GM23338 (cell line): ENCODE measurements around the gene LGALS9B. TPM values are rescaled to one million over a fixed set of nuclear protein-coding genes. Genes with fewer than 3 reads are reported as not detected.
"Not testable (repeated sequence)": the region's sequence is repeated elsewhere in the genome, so short reads cannot be mapped to it uniquely, and the experiment has no call there.

Experiments
- ATAC-seq: fragments of 200-7000 bp; cut with Tn5 transposase; 3 replicates; pipeline ENCODE4 v1.9.1; 2020
- DNase-seq: peaks from one replicate; pipeline ENCODE4 v3.0.0-alpha.2; 2015; ENCODE audit warnings: low spot score
- H2AFZ ChIP-seq: fragments of 200-600 bp; sonication (generic); 2 replicates; pipeline ENCODE4 v1.8.0; 2016; ENCODE audit warnings: antibody characterized with exemption, mild to moderate bottlenecking, moderate library complexity
- H3F3A ChIP-seq: fragments of 200-600 bp; sonication (generic); replicated peaks from 2 replicates; pipeline ENCODE4 v1.8.0; 2017; ENCODE audit warnings: antibody characterized with exemption, mixed run types, low read depth
- H3K27ac ChIP-seq: fragments of 200-600 bp; sonication (generic); 2 replicates; pipeline ENCODE4 v1.6.1; 2016; ENCODE audit warnings: low read depth
- H3K27me3 ChIP-seq: fragments of 200-600 bp; sonication (generic); 2 replicates; pipeline ENCODE4 v1.8.0; 2016; ENCODE audit warnings: mild to moderate bottlenecking, mixed run types, moderate library complexity; ENCODE audit not compliant: insufficient read depth
- H3K36me3 ChIP-seq: fragments of 200-600 bp; sonication (generic); 2 replicates; pipeline ENCODE4 v1.8.0; 2016; ENCODE audit warnings: mild to moderate bottlenecking; ENCODE audit not compliant: insufficient read depth
- H3K4me1 ChIP-seq: fragments of 200-600 bp; sonication (generic); 2 replicates; pipeline ENCODE4 v1.8.0; 2016; ENCODE audit warnings: mild to moderate bottlenecking, moderate library complexity; ENCODE audit not compliant: insufficient read depth
- H3K4me2 ChIP-seq: fragments of 200-600 bp; sonication (generic); 2 replicates; pipeline ENCODE4 v1.7.1; 2017; ENCODE audit warnings: mixed run types
- H3K4me3 ChIP-seq: fragments of 200-600 bp; sonication (generic); 2 replicates; pipeline ENCODE4 v1.6.1; 2016; ENCODE audit warnings: mixed run types
- H3K79me2 ChIP-seq: fragments of 200-600 bp; sonication (generic); replicated peaks from 2 replicates; pipeline ENCODE4 v1.8.0; 2017; ENCODE audit warnings: mild to moderate bottlenecking; ENCODE audit not compliant: insufficient read depth
- H3K9me2 ChIP-seq: fragments of 200-600 bp; sonication (generic); 2 replicates; pipeline ENCODE4 v1.8.0; 2017; ENCODE audit not compliant: insufficient read depth
- H4K20me1 ChIP-seq: fragments of 200-600 bp; sonication (generic); replicated peaks from 2 replicates; pipeline ENCODE4 v1.8.0; 2017; ENCODE audit warnings: mild to moderate bottlenecking; ENCODE audit not compliant: insufficient read depth
- H3K27ac Mint-ChIP-seq: 2 replicates; pipeline ENCODE4 v1.8.0; 2020; ENCODE audit warnings: inconsistent platforms, mild to moderate bottlenecking, moderate library complexity, mixed read lengths
- H3K27me3 Mint-ChIP-seq: 3 replicates; pipeline ENCODE4 v1.8.0; 2022; ENCODE audit warnings: low read depth, mild to moderate bottlenecking, moderate library complexity, mixed read lengths, inconsistent platforms; ENCODE audit not compliant: insufficient read depth, poor library complexity
- H3K36me3 Mint-ChIP-seq: 3 replicates; pipeline ENCODE4 v1.8.0; 2021; ENCODE audit warnings: low read depth, mild to moderate bottlenecking, inconsistent platforms, moderate library complexity, mixed read lengths
- H3K4me1 Mint-ChIP-seq: 3 replicates; pipeline ENCODE4 v1.8.0; 2020; ENCODE audit warnings: mild to moderate bottlenecking, inconsistent platforms, mixed read lengths
- H3K4me3 Mint-ChIP-seq: 3 replicates; pipeline ENCODE4 v1.8.0; 2021; ENCODE audit warnings: moderate library complexity, mild to moderate bottlenecking, inconsistent platforms, mixed read lengths
- H3K9me3 Mint-ChIP-seq: 3 replicates; pipeline ENCODE4 v1.8.0; 2020; ENCODE audit warnings: moderate library complexity, mild to moderate bottlenecking, inconsistent platforms, mixed read lengths
- polyA plus RNA-seq: library from polyadenylated mRNA; unstranded; fragments of >200 nt; fragmentation: Nextera tagmentation; extraction: Ambion mirVana; gene quantifications from 2 replicates; pipeline ENCODE4 v1.2.1, GENCODE V29; 2016
- small RNA-seq: library from RNA; depleted of rRNA; stranded (forward); fragments of <200 nt; gene quantifications from one replicate; pipeline ENCODE3, GENCODE V24; 2014; ENCODE audit warnings: low replicate concordance
- total RNA-seq: library from RNA; depleted of rRNA; stranded (reverse); fragments of >200 nt; shearing (Covaris generic); gene quantifications from 2 replicates; pipeline ENCODE4 v1.2.3, GENCODE V29; 2014; rRNA removed

The LGALS9B gene
- total and polyA plus RNA-seq, 2 experiments from 2014 or later: not detected

- not testable (repeated sequence) for H3K36me3 ChIP-seq, H3K4me2 ChIP-seq, H3K4me3 ChIP-seq, H3K4me1 Mint-ChIP-seq, H3K4me1 ChIP-seq, H3K27ac ChIP-seq, H3K9me2 ChIP-seq, DNase-seq, H2AFZ ChIP-seq, H4K20me1 ChIP-seq, H3K79me2 ChIP-seq, H3F3A ChIP-seq, H3K27ac Mint-ChIP-seq, H3K27me3 ChIP-seq, ATAC-seq, H3K36me3 Mint-ChIP-seq, H3K27me3 Mint-ChIP-seq, H3K4me3 Mint-ChIP-seq, H3K9me3 Mint-ChIP-seq
Measured at GRCh38 chr17:20400559-20401305, 66.6 kb downstream of the LGALS9B start.

Small RNAs within 50 kb of the gene (small RNA-seq; reads per million reads assigned to genes)
- gene YWHAEP3: not detected

Other genes starting within 250 kb of the LGALS9B start
- gene CDRT15L2, start 112.2 kb upstream of the LGALS9B start, total RNA-seq: not detected in 2 replicates
- gene CDRT15L2, start 112.2 kb upstream of the LGALS9B start, polyA plus RNA-seq: not detected in 2 replicates